G401 (cell line): ENCODE data around the gene ELAPOR1. TPM values are rescaled to one million over a fixed set of nuclear protein-coding genes. Genes with fewer than 3 reads are reported as not detected.
A peak's percentile ranks its signal among the peaks of the same experiment; 100 is the strongest.
"Not testable (repeated sequence)": the region's sequence is repeated elsewhere in the genome, so short reads cannot be mapped to it uniquely, and the experiment has no call there.

ENCODE experiments used
- DNase-seq: peaks from one replicate; pipeline ENCODE4 v3.0.0-alpha.2; 2015; ENCODE audit warnings: low spot score
- in situ Hi-C: cut with HindIII; loops from 2 replicates; pipeline ENCODE4 v1.10.0; 2016; ENCODE audit warnings: low sequenced_read_pairs, mixed read lengths
- total RNA-seq: library from RNA; depleted of rRNA; stranded (reverse); fragments of >200 nt; shearing (Covaris generic); gene quantifications from 2 replicates; pipeline ENCODE4 v1.2.3, GENCODE V29; 2014

Gene ELAPOR1
- total RNA-seq, 1 experiment from 2014 or later: not detected

GRCh38 chr1:109133815-109134214 is 19.9 kb downstream of the ELAPOR1 start:
- in situ Hi-C loops: no loop called here
- DNase-seq: peak; percentile 96

DNA sequence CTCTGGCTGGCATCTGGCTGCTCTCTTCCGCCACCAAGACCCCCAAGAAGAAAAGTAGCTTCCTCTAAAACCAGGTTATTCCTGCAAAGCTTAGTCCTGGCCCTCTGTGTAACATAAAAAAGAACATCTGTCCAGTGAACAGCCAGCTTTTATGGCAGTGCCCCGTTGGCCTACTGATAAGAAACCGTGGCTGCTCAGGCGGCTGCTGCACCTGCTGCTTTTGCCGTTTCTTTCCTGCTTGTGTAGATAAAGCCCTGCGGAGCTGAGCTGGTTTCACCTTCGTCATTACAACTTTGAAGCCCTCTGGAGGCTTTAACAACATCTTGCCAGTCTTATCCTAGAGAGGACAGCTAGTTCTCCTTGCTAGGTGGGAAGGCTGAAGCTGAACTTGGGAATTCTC is 20.5 kb downstream of the ELAPOR1 start:
- in situ Hi-C loops: no loop called here
- DNase-seq: no peak

DNA sequence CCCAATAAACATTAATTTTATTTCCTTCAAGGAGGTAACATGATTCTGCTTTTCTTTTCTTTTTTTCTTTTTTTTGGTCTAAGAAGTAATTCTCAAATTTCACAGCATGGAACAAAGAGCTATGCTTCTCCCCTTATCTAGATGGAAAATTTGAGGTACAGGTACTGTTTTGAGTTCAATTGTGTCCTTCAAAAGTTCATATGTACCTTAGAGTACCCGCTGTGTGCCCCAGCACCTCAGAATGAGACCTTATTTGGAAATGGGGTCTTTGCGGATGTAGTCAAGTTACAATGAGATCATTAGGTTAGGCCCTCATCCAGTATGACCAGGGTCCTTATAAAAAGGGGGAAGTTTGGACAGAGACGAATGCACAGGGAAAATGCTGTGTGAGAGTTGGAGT is 22.0 kb downstream of the ELAPOR1 start:
- in situ Hi-C loops: no loop called here
- DNase-seq: no peak

GRCh38 chr1:109136766-109137165 is 22.9 kb downstream of the ELAPOR1 start:
- in situ Hi-C loops: no loop called here
- no peak for DNase-seq

GRCh38 chr1:109137958-109138357 is 24.0 kb downstream of the ELAPOR1 start:
- in situ Hi-C loops: no loop called here
- DNase-seq: no peak

- no peak for DNase-seq
- in situ Hi-C loops: no loop called here
These were observed 24.4 kb downstream of the ELAPOR1 start for GRCh38 chr1:109138358-109138757.

DNA sequence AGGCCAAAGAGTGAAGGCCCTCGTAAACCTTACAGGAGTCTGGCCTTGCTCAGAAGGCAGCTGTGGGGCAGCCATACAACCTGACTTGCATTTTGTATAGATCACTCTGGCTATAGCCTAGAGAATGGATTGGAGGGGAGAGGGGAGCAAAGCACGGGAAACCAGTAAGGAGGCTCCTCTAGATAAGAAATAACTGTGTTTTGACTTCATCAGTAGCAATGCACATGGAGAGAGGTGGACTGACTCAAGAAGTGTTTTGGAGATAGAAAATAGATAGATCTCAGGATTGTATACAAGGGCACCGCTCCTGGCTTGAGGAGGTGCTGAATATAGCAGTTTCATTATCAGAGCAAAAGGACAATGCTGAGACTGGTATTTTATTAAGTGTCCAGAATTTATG is 26.5 kb downstream of the ELAPOR1 start:
- in situ Hi-C loops: no loop called here
- no peak for DNase-seq

GRCh38 chr1:109142260-109142659 is 28.3 kb downstream of the ELAPOR1 start:
- DNase-seq: no peak
- in situ Hi-C loops: no loop called here

- in situ Hi-C loops, DNase-seq: not testable (repeated sequence)
These were observed 28.8 kb downstream of the ELAPOR1 start for GRCh38 chr1:109142725-109143124.

DNA sequence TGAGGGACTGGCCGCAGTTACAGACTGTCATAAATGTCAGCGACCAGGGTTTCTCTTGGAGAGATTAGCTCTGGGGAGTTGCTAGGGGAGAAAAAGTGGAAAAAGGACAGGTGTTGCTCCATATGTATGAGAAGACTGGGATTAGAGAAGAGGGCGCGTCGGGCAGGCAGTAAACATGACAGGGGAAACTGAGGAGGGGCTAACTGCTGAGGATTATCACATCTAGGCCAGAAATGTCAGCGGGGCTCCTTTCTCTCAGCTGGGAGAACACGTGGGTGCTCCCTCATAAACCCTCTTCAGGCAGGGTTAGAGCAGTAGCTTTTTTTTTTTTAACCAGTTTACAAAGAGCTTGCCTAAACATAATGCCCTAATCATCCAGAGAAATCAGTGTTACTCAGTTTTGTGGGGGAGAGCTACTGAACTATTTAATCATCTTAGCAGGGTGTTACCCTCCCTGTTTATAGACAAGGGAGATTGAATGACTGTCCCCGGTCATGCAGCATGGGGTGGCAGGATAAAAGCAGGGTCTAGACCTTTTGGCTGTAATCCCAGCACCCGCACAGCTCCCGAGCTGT is 35.2 kb downstream of the ELAPOR1 start:
- DNase-seq: no peak
- in situ Hi-C loops: no loop called here

DNA sequence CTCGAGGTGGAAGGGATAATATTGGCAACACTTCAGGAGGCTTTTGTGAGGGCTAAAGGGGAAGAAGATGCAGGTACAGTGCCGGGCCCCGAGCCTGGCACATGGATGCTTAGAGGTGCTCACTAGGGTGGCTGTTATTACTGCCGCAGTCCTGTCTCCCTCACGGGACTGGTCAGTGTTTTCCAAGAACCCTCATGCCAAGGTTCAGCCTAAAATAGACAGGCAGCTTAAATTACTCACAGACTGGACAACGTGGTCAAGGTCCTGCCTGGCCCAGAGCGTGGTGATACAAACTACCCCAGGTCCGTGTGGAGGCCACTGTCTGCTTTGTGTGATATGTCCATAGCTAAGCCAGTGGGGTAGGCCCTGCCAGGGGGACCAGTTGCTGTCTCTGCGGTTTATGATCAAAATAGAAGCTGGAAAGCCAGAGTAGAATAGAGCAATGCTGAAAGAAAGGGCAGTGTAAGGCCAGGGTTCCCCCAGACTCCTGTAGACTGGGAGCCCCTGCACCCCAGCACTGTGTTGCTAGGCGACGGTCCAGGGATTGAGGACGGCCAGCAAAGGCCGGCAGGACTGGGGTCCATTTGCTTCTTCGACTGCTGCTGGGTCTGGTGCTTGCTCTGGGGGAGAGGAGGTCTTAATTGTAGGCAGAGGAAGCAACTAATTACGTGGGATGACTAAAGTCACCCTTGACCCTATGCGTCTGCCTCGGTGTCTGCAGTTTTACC is 36.1 kb downstream of the ELAPOR1 start:
- DNase-seq: no peak
- in situ Hi-C loops: no loop called here

- in situ Hi-C loops: no loop called here
These were observed 37.5 kb downstream of the ELAPOR1 start for GRCh38 chr1:109151146-109151990.

GRCh38 chr1:109152196-109152595 is 38.3 kb downstream of the ELAPOR1 start:
- DNase-seq: no peak
- in situ Hi-C loops: no loop called here

More at GRCh38 chr1:109151146-109151990, 37.5 kb downstream of the ELAPOR1 start:
- no peak for DNase-seq

DNA sequence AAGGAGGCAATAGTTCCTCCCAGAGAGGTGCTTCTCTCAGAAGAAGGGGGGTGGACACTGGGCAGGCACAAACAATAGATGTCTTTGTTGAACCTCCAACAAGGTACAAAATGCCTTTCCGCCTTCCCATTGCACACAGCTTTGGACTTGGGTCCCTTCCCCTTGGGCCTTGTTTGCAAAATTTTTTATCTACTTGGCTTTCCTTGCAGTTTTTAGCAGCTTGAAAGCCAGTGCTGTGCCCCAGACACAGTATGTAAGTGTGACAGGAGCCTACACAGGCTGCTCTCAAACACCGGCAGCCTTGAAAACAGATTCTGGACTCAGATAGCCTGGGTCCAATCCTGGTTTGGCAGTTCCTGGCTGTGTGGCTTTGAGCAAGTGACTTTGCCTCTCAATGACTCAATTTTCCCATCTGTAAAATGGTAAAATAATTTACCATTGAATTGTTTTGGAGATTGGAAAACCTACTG is 43.0 kb downstream of the ELAPOR1 start:
- DNase-seq: no peak
- in situ Hi-C loops: no loop called here

DNA sequence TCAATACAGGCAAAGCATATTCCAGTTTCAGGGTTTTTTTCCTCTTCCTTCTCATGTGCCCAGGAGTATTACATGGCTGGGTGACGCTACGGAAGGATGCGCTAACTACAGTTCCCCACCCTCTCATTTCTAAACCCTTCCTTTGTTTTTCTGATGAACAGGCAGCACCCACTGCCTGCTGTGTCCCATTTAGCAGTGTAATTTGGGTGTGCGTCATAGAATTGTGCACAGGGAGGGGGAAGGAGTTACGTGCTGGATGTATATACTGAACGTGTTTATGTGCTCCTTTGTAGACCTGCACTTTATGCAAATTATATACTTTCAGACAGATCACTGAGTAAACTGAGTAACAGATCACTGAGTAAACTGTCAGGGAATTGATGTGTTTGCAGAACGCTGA is 44.5 kb downstream of the ELAPOR1 start:
- in situ Hi-C loops: no loop called here
- DNase-seq: no peak

DNA sequence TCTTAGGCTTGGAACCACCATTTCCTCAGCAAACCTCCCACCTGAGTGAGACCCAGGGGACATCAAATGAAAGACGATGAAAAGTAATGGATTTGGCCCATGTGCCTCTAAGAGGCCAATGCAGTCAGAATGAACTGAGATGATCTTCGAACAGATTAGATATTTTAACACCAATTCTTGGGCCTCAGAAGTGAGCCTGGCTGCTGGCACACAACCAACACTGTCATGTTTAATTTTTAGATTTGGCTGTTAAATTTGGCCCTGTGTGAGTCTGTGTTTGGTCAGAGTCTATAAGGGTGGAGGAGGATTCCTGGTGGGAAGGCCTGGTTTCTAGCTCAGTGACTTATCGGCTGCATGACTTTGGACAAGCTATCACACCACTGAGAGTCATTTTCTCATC is 45.4 kb downstream of the ELAPOR1 start:
- in situ Hi-C loops: no loop called here
- DNase-seq: no peak

- DNase-seq: no peak
- in situ Hi-C loops: no loop called here
These were observed 46.3 kb downstream of the ELAPOR1 start for GRCh38 chr1:109160071-109160840.

- no peak for DNase-seq
- in situ Hi-C loops: no loop called here
These were observed 48.1 kb downstream of the ELAPOR1 start for GRCh38 chr1:109161858-109162606.

DNA sequence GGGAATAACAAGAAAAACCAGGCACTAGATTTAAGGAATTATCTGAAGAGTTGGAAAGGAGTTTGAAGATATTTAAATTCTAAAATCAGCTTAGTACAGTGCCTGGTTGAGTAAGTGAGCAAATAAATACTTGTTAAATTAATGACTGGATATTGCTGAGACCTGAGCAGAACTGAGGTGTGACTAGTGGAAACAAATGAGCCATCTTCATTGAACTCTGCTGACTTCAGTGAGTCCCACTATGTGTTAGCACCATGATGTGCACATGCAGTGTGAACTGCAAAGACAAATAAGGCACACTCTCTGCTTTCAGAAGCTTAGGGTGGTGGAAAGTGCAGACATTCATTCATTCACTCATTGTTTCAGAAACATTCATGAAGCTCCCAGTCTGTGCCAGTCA is 48.7 kb downstream of the ELAPOR1 start:
- in situ Hi-C loops: no loop called here
- no peak for DNase-seq
